Activated CD4-positive, CD25-positive, alpha-beta regulatory T cell treated with anti-CD3 and anti-CD28 coated beads, Interleukin-2, amount 50 U/mL, for 16 hours (primary cell): Measurements from ENCODE around the gene ATP7B.

ENCODE experiments used
- DNase-seq: peaks from one replicate; pipeline ENCODE4 v3.0.0-alpha.2; 2020; ENCODE audit warnings: low read depth, low spot score

ATP7B gene

GRCh38 chr13:51978796-51979556, 32.3 kb downstream of the ATP7B start:
- DNase-seq: no peak

- no peak for DNase-seq
Observed at GRCh38 chr13:51977625-51978024, 33.6 kb downstream of the ATP7B start.

GRCh38 chr13:51976890-51977289, 34.4 kb downstream of the ATP7B start:
- no peak for DNase-seq

- DNase-seq: no peak
Observed at GRCh38 chr13:51976423-51976822, 34.8 kb downstream of the ATP7B start.

GRCh38 chr13:51974482-51974881, 36.8 kb downstream of the ATP7B start:
- DNase-seq: no peak

- DNase-seq: no peak
Observed at GRCh38 chr13:51971520-51972426, 39.5 kb downstream of the ATP7B start.

- no peak for DNase-seq
Observed at GRCh38 chr13:51970349-51970748, 40.9 kb downstream of the ATP7B start.

- no peak for DNase-seq
Observed at GRCh38 chr13:51967482-51968446, 43.5 kb downstream of the ATP7B start.

- no peak for DNase-seq
Observed at GRCh38 chr13:51966186-51966585, 45.1 kb downstream of the ATP7B start.

GRCh38 chr13:51961493-51962403, 49.5 kb downstream of the ATP7B start:
- no peak for DNase-seq

GRCh38 chr13:51960766-51961165, 50.5 kb downstream of the ATP7B start:
- no peak for DNase-seq

GRCh38 chr13:51959773-51960172, 51.5 kb downstream of the ATP7B start:
- no peak for DNase-seq

GRCh38 chr13:51958217-51958547, 53.1 kb downstream of the ATP7B start:
- no peak for DNase-seq

GRCh38 chr13:51957377-51958216, 53.7 kb downstream of the ATP7B start:
- no peak for DNase-seq

GRCh38 chr13:51956717-51957116, 54.5 kb downstream of the ATP7B start:
- DNase-seq: no peak

GRCh38 chr13:51955816-51956603, 55.2 kb downstream of the ATP7B start:
- DNase-seq: no peak

- no peak for DNase-seq
Observed at GRCh38 chr13:51955281-51955771, 55.9 kb downstream of the ATP7B start.

GRCh38 chr13:51953347-51954195, 57.7 kb downstream of the ATP7B start:
- DNase-seq: no peak
